ENCODE measurements around the gene RCE1. TPM values are rescaled to one million over a fixed set of nuclear protein-coding genes. Genes with fewer than 3 reads are reported as not detected.

The RCE1 gene
- polyA plus RNA-seq, 2 donors: 17.6 to 19.5 TPM

DNA sequence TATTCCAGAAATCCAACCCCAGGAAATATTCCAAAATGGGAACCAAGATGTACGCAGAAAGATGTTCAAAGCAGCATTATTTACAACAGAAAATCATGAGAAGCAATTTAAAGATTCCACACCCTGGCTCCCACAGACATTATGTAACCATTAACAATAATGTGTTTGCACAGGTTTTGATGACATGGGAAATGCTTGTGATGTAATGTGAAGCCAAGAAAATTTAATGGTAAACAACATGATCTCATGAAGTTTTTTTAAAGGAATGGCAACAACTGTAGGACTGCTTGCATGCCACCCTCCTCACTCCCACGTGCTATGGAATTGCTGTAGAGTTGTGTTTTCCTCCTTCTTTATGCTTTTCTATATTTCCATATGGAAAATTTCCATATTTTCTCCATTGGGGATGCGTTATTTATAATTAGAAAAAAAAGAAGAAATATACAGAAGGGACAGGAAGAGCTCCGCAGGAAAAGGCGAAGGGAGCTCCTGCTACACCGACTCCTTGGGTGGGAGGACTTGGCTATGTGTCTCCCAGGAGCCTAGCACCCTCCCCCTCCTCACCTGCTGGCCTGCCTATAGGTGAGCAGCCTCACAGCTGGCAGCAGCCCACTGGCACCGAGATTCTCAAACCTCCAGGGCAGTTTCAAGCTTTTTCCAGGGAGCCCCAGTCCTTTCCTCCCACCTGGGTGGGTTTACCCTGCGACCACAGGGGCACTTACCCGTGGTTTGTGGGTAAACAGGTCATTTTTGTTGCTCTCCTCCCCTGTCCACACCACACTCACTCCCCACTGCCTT lies 34.5 kb downstream of the RCE1 start:
- Histone ChIP-seq H3K4me1 (ENCODE audit: control insufficient read depth in 2 of 2, insufficient read depth in 2 of 2, low read length in 1 of 2) (peaks cover 5 to 25% of the 10 kb centered on the region in 2 donors), H3K9me3 (ENCODE audit: control insufficient read depth in 2 of 2, insufficient read depth in 1 of 2, low read depth in 1 of 2, low read length in 1 of 2) (no peaks in the 10 kb centered on the region), H3K36me3 (ENCODE audit: control insufficient read depth in 2 of 2, insufficient read depth in 2 of 2, low read length in 1 of 2) (no peaks in the 10 kb centered on the region), H3K4me3 (ENCODE audit: low read depth in 1 of 2, low read length in 2 of 2) (no peak overlapping the region), H3K27me3 (ENCODE audit: control insufficient read depth in 1 of 2, insufficient read depth in 2 of 2, low read length in 2 of 2) (no peaks in the 10 kb centered on the region), H3K27ac (ENCODE audit: low read depth in 2 of 2, low read length in 1 of 2) (no peak overlapping the region)
- WGBS, 2 donors: 66 to 75% methylated on average over 9 of the region's 9 CpGs

DNA sequence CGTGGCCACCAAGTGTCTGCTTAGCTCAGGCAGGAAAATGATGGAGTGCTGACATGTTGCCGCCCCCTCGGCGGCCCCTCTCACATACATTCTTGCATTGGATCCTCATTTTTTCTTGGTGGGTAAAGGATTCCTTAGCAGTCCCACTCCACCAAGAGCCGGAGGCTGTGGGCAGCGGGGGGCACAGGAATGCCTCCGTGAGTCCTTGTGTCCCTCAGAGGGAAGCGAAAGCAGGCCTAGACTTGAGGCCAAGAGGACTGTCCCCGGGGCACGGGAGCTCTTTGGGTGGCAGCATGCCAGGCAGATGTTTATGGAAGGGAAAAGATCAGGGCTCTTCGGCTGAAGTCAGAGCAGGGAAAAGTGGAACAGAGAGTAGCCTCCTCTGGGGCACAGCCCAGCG lies 35.2 kb downstream of the RCE1 start:
- 34 to 57% methylated on average over 12 of the region's 12 CpGs for WGBS, 2 donors
- no peaks in the 10 kb centered on the region for H3K36me3 ChIP-seq (ENCODE audit: control insufficient read depth in 2 of 2, insufficient read depth in 2 of 2, low read length in 1 of 2)
- no peak overlapping the region for H3K27ac ChIP-seq (ENCODE audit: low read depth in 2 of 2, low read length in 1 of 2)
- peaks cover 7 to 31% of the 10 kb centered on the region in 2 donors for H3K4me1 ChIP-seq (ENCODE audit: control insufficient read depth in 2 of 2, insufficient read depth in 2 of 2, low read length in 1 of 2)
- H3K4me3 ChIP-seq (ENCODE audit: low read depth in 1 of 2, low read length in 2 of 2): no peak overlapping the region
- H3K27me3 ChIP-seq (ENCODE audit: control insufficient read depth in 1 of 2, insufficient read depth in 2 of 2, low read length in 2 of 2): no peaks in the 10 kb centered on the region
- no peaks in the 10 kb centered on the region for H3K9me3 ChIP-seq (ENCODE audit: control insufficient read depth in 2 of 2, insufficient read depth in 1 of 2, low read depth in 1 of 2, low read length in 1 of 2)

GRCh38 chr11:66879000-66879399 lies 35.8 kb downstream of the RCE1 start:
- 80 to 81% methylated on average over 7 of the region's 7 CpGs for WGBS, 2 donors
- Histone ChIP-seq H3K36me3 (ENCODE audit: control insufficient read depth in 2 of 2, insufficient read depth in 2 of 2, low read length in 1 of 2) (no peaks in the 10 kb centered on the region), H3K9me3 (ENCODE audit: control insufficient read depth in 2 of 2, insufficient read depth in 1 of 2, low read depth in 1 of 2, low read length in 1 of 2) (no peaks in the 10 kb centered on the region), H3K27ac (ENCODE audit: low read depth in 2 of 2, low read length in 1 of 2) (no peak overlapping the region), H3K4me1 (ENCODE audit: control insufficient read depth in 2 of 2, insufficient read depth in 2 of 2, low read length in 1 of 2) (peaks cover 7 to 31% of the 10 kb centered on the region in 2 donors), H3K27me3 (ENCODE audit: control insufficient read depth in 1 of 2, insufficient read depth in 2 of 2, low read length in 2 of 2) (no peaks in the 10 kb centered on the region), H3K4me3 (ENCODE audit: low read depth in 1 of 2, low read length in 2 of 2) (no peak overlapping the region)

- Histone ChIP-seq H3K4me3 (ENCODE audit: low read depth in 1 of 2, low read length in 2 of 2) (no peak overlapping the region), H3K27me3 (ENCODE audit: control insufficient read depth in 1 of 2, insufficient read depth in 2 of 2, low read length in 2 of 2) (no peaks in the 10 kb centered on the region), H3K9me3 (ENCODE audit: control insufficient read depth in 2 of 2, insufficient read depth in 1 of 2, low read depth in 1 of 2, low read length in 1 of 2) (no peaks in the 10 kb centered on the region), H3K36me3 (ENCODE audit: control insufficient read depth in 2 of 2, insufficient read depth in 2 of 2, low read length in 1 of 2) (no peaks in the 10 kb centered on the region), H3K4me1 (ENCODE audit: control insufficient read depth in 2 of 2, insufficient read depth in 2 of 2, low read length in 1 of 2) (peaks cover 7 to 31% of the 10 kb centered on the region in 2 donors), H3K27ac (ENCODE audit: low read depth in 2 of 2, low read length in 1 of 2) (no peak overlapping the region)
- 89 to 90% methylated on average over 9 of the region's 9 CpGs for WGBS, 2 donors
Observed at GRCh38 chr11:66879583-66879982, 36.3 kb downstream of the RCE1 start.

- H3K4me3 ChIP-seq (ENCODE audit: low read depth in 1 of 2, low read length in 2 of 2): no peak overlapping the region
- no peak overlapping the region for H3K27ac ChIP-seq (ENCODE audit: low read depth in 2 of 2, low read length in 1 of 2)
- H3K9me3 ChIP-seq (ENCODE audit: control insufficient read depth in 2 of 2, insufficient read depth in 1 of 2, low read depth in 1 of 2, low read length in 1 of 2): no peaks in the 10 kb centered on the region
- 83 to 86% methylated on average over 8 of the region's 8 CpGs for WGBS, 2 donors
- no peaks in the 10 kb centered on the region for H3K36me3 ChIP-seq (ENCODE audit: control insufficient read depth in 2 of 2, insufficient read depth in 2 of 2, low read length in 1 of 2)
- H3K27me3 ChIP-seq (ENCODE audit: control insufficient read depth in 1 of 2, insufficient read depth in 2 of 2, low read length in 2 of 2): no peaks in the 10 kb centered on the region
- peaks cover 7 to 31% of the 10 kb centered on the region in 2 donors for H3K4me1 ChIP-seq (ENCODE audit: control insufficient read depth in 2 of 2, insufficient read depth in 2 of 2, low read length in 1 of 2)
Observed at GRCh38 chr11:66879999-66880398, 36.8 kb downstream of the RCE1 start.

DNA sequence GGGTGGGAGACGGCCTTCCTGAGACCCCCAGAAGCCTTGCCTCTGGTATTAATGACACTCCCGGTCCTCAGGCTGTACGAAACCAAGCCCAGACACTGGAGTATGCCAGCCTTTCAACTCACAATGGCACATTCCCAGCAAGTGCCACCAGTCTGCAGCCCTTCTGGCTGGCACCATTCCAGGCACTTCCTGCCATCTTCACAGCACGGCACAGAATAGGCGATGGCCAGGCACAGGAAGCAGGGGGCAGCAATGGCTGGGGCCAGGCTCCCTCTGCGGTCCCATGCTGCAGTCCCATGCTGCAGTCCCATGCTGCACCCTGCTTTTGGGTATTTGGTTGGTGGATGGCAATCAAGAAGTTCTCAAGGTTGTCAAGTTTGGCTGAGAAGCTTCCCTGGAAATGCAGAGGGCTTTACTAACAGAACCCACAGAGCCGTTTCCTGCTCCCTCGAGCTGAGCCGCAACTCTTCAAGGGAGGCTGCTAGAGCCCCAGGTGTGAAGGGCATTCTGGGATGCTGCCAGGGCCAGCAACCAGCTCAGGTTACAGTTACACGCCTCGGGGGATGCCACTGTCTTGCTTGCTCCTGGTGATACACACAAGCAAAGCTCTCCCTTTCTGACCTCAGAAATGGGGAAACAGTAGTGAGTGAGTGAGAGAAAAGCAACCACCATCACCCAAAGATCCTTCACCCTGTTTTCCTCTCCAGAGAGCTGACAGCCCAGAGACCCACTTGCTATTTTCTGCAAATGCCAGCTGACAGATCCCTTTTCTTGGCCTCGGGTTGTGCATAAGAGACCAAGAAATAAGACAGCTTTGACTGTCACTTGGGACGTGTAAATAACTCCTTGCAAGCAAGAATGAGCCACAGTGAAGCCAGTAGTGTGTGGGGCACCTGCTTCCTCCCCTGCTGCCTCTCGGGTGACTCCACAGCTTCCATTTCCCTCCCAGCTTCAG lies 37.5 kb downstream of the RCE1 start:
- peaks cover 7 to 31% of the 10 kb centered on the region in 2 donors for H3K4me1 ChIP-seq (ENCODE audit: control insufficient read depth in 2 of 2, insufficient read depth in 2 of 2, low read length in 1 of 2)
- H3K27me3 ChIP-seq (ENCODE audit: control insufficient read depth in 1 of 2, insufficient read depth in 2 of 2, low read length in 2 of 2): no peaks in the 10 kb centered on the region
- WGBS, 2 donors: 47 to 58% methylated on average over 14 of the region's 14 CpGs
- H3K27ac ChIP-seq (ENCODE audit: low read depth in 2 of 2, low read length in 1 of 2): no peak overlapping the region
- no peak overlapping the region for H3K4me3 ChIP-seq (ENCODE audit: low read depth in 1 of 2, low read length in 2 of 2)
- H3K36me3 ChIP-seq (ENCODE audit: control insufficient read depth in 2 of 2, insufficient read depth in 2 of 2, low read length in 1 of 2): no peaks in the 10 kb centered on the region
- H3K9me3 ChIP-seq (ENCODE audit: control insufficient read depth in 2 of 2, insufficient read depth in 1 of 2, low read depth in 1 of 2, low read length in 1 of 2): no peaks in the 10 kb centered on the region

DNA sequence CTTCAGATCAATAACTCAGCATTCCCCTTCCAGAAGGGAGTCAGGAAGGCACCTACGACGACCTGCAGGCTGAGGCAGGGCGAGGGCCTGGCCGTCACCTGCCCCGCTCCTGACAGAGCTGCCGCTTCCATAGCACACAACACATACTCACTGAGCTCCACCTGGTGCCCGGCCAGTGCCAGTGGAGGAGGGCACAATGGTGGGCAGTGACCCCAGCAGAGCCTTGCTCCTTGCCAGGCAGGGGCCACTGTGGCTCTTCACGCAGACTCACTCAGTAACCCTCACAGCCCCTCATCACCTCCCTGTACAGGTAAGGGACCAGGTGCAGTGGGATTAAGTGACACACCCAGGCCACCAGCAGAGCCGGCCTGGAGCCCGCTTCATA lies 38.2 kb downstream of the RCE1 start:
- no peak overlapping the region for H3K4me3 ChIP-seq (ENCODE audit: low read depth in 1 of 2, low read length in 2 of 2)
- H3K27ac ChIP-seq (ENCODE audit: low read depth in 2 of 2, low read length in 1 of 2): no peak overlapping the region
- no peaks in the 10 kb centered on the region for H3K36me3 ChIP-seq (ENCODE audit: control insufficient read depth in 2 of 2, insufficient read depth in 2 of 2, low read length in 1 of 2)
- H3K9me3 ChIP-seq (ENCODE audit: control insufficient read depth in 2 of 2, insufficient read depth in 1 of 2, low read depth in 1 of 2, low read length in 1 of 2): no peaks in the 10 kb centered on the region
- H3K4me1 ChIP-seq (ENCODE audit: control insufficient read depth in 2 of 2, insufficient read depth in 2 of 2, low read length in 1 of 2): peaks cover 7 to 31% of the 10 kb centered on the region in 2 donors
- H3K27me3 ChIP-seq (ENCODE audit: control insufficient read depth in 1 of 2, insufficient read depth in 2 of 2, low read length in 2 of 2): no peaks in the 10 kb centered on the region
- 76 to 83% methylated on average over 10 of the region's 10 CpGs for WGBS, 2 donors

- H3K36me3 ChIP-seq (ENCODE audit: control insufficient read depth in 2 of 2, insufficient read depth in 2 of 2, low read length in 1 of 2): no peaks in the 10 kb centered on the region
- no peak overlapping the region for H3K4me3 ChIP-seq (ENCODE audit: low read depth in 1 of 2, low read length in 2 of 2)
- H3K4me1 ChIP-seq (ENCODE audit: control insufficient read depth in 2 of 2, insufficient read depth in 2 of 2, low read length in 1 of 2): peaks cover 7 to 31% of the 10 kb centered on the region in 2 donors
- WGBS, 2 donors: 71 to 77% methylated on average over 9 of the region's 9 CpGs
- H3K27me3 ChIP-seq (ENCODE audit: control insufficient read depth in 1 of 2, insufficient read depth in 2 of 2, low read length in 2 of 2): no peaks in the 10 kb centered on the region
- no peaks in the 10 kb centered on the region for H3K9me3 ChIP-seq (ENCODE audit: control insufficient read depth in 2 of 2, insufficient read depth in 1 of 2, low read depth in 1 of 2, low read length in 1 of 2)
- H3K27ac ChIP-seq (ENCODE audit: low read depth in 2 of 2, low read length in 1 of 2): peak overlapping the region; percentile 18 to 53
Observed at GRCh38 chr11:66881927-66882452, 38.7 kb downstream of the RCE1 start.

DNA sequence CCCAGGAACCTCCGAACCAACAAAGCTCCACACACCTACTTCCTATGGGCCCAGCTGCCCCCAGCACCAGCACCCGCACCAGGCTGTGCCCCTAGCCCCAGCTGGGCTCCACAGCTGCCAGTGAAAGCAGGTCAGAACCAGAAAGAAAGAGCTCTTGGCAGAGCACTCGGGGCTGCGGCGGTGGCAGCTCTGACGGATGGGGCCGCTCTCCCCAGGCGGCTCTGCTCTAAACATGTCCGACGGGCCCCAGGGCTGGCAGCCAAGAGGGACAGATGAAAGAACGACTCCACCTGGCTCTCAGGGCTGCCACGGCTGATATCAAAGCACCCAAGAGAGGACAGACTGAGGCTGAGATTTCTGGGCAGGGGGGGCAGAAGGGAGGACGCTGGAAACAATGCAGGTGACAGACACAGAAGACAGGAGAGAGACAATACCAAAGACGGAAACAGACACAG lies 39.3 kb downstream of the RCE1 start:
- Histone ChIP-seq H3K4me1 (ENCODE audit: control insufficient read depth in 2 of 2, insufficient read depth in 2 of 2, low read length in 1 of 2) (peaks cover 7 to 31% of the 10 kb centered on the region in 2 donors), H3K4me3 (ENCODE audit: low read depth in 1 of 2, low read length in 2 of 2) (peak overlapping the region; percentile 12 to 23), H3K36me3 (ENCODE audit: control insufficient read depth in 2 of 2, insufficient read depth in 2 of 2, low read length in 1 of 2) (no peaks in the 10 kb centered on the region), H3K27ac (ENCODE audit: low read depth in 2 of 2, low read length in 1 of 2) (peak overlapping the region; percentile 18 to 53), H3K9me3 (ENCODE audit: control insufficient read depth in 2 of 2, insufficient read depth in 1 of 2, low read depth in 1 of 2, low read length in 1 of 2) (no peaks in the 10 kb centered on the region), H3K27me3 (ENCODE audit: control insufficient read depth in 1 of 2, insufficient read depth in 2 of 2, low read length in 2 of 2) (no peaks in the 10 kb centered on the region)
- WGBS, 2 donors: 30 to 37% methylated on average over 13 to 14 of the region's 14 CpGs

Measured in esophagus (tissue), 2 donors.